ENCODE results near the gene RASL10B. TPM values are rescaled to one million over a fixed set of nuclear protein-coding genes. Genes with fewer than 3 reads are reported as not detected.

RASL10B gene
- total and polyA plus RNA-seq, 5 experiments from 2014 or later = 0.06 to 0.57 (median 0.38) TPM; not detected in 2

GRCh38 chr17:35761601-35762000 lies 30.2 kb downstream of the RASL10B start:
- POLR2A ChIA-PET = interaction anchor here (0.5 to 7.1 kb wide), 3 partner anchors 31 to 1227 kb away, joined by 3 to 165 read pairs (median 4); partner anchors contain the start of gene TAF15
- Mint-ChIP-seq H3K27ac (no peak overlapping the region), H3K4me1 (peaks cover 6 to 9% (median 7%) of the 10 kb centered on the region in 4 donors), H3K4me3 (no peak overlapping the region), H3K36me3 (no peaks in the 10 kb centered on the region), H3K9me3 (no peaks in the 10 kb centered on the region), H3K27me3 (no peaks in the 10 kb centered on the region)
- DNase-seq = peak in 1 of 10 donors; percentile 32
- no peak for ATAC-seq

GRCh38 chr17:35763767-35764122 lies 32.3 kb downstream of the RASL10B start:
- no peak for DNase-seq
- Mint-ChIP-seq H3K27ac (peak overlapping the region in 6 of 10 donors; percentile 37 to 87 (median 58)), H3K4me1 (peaks cover 7 to 9% (median 7%) of the 10 kb centered on the region in 4 donors), H3K4me3 (peak overlapping the region; percentile 86 to 98 (median 96)), H3K9me3 (no peaks in the 10 kb centered on the region), H3K27me3 (no peaks in the 10 kb centered on the region), H3K36me3 (no peaks in the 10 kb centered on the region)
- POLR2A ChIA-PET = interaction anchor here (1.0 to 7.1 kb wide), 10 partner anchors 17 to 310 kb away, joined by 3 to 165 read pairs (median 6); partner anchors contain the start of genes MMP28, PEX12 and TAF15
- ATAC-seq = no peak

GRCh38 chr17:35764123-35764991 lies 32.9 kb downstream of the RASL10B start:
- Mint-ChIP-seq H3K4me3 (peak overlapping the region; percentile 86 to 98 (median 96)), H3K36me3 (no peaks in the 10 kb centered on the region), H3K27me3 (no peaks in the 10 kb centered on the region), H3K9me3 (no peaks in the 10 kb centered on the region), H3K27ac (peak overlapping the region; percentile 58 to 93 (median 88)), H3K4me1 (peaks cover 7 to 9% (median 7%) of the 10 kb centered on the region in 4 donors)
- POLR2A ChIA-PET = interaction anchor here (1.0 to 7.1 kb wide), 12 partner anchors 17 to 645 kb away, joined by 3 to 165 read pairs (median 5); partner anchors contain the start of genes MMP28, PEX12, RAD51D and TAF15
- DNase-seq (peak; percentile 78 to 90 (median 85)), ATAC-seq (peak; percentile 90)

- H3K4me3 Mint-ChIP-seq = peak overlapping the region; percentile 86 to 98 (median 96)
- H3K27me3 Mint-ChIP-seq = no peaks in the 10 kb centered on the region
- peak in 1 of 10 donors; percentile 48 for DNase-seq
- H3K9me3 Mint-ChIP-seq = no peaks in the 10 kb centered on the region
- no peaks in the 10 kb centered on the region for H3K36me3 Mint-ChIP-seq
- POLR2A ChIA-PET = interaction anchor here (1.0 to 7.1 kb wide), 10 partner anchors 20 to 646 kb away, joined by 3 to 165 read pairs (median 6); partner anchors contain the start of genes MMP28, PEX12, RAD51D and TAF15
- H3K27ac Mint-ChIP-seq = peak overlapping the region; percentile 58 to 93 (median 88)
- no peak for ATAC-seq
- H3K4me1 Mint-ChIP-seq = peaks cover 7 to 9% (median 8%) of the 10 kb centered on the region in 4 donors
These were observed 33.8 kb downstream of the RASL10B start for GRCh38 chr17:35765086-35765710.

- peak overlapping the region in 3 of 10 donors; percentile 24 to 47 (median 46) for H3K4me3 Mint-ChIP-seq
- peak in 1 of 10 donors; percentile 26 for DNase-seq
- POLR2A ChIA-PET = interaction anchor here (1.1 to 7.1 kb wide), 6 partner anchors 19 to 44 kb away, joined by 3 to 165 read pairs (median 8); partner anchors contain the start of genes MMP28 and TAF15
- no peaks in the 10 kb centered on the region for H3K9me3 Mint-ChIP-seq
- no peak for ATAC-seq
- H3K27ac Mint-ChIP-seq = peak overlapping the region in 1 of 10 donors; percentile 32
- no peaks in the 10 kb centered on the region for H3K27me3 Mint-ChIP-seq
- H3K4me1 Mint-ChIP-seq = peaks cover 7 to 9% (median 8%) of the 10 kb centered on the region in 4 donors
- H3K36me3 Mint-ChIP-seq = no peaks in the 10 kb centered on the region
These were observed 34.5 kb downstream of the RASL10B start for GRCh38 chr17:35765756-35766488.

- POLR2A ChIA-PET = interaction anchor here (1.1 to 7.1 kb wide), 4 partner anchors 28 to 43 kb away, joined by 3 to 165 read pairs (median 8); partner anchors contain the start of gene TAF15
- H3K36me3 Mint-ChIP-seq = no peaks in the 10 kb centered on the region
- no peak overlapping the region for H3K27ac Mint-ChIP-seq
- no peaks in the 10 kb centered on the region for H3K27me3 Mint-ChIP-seq
- peaks cover 7 to 9% (median 8%) of the 10 kb centered on the region in 4 donors for H3K4me1 Mint-ChIP-seq
- ATAC-seq (no peak), DNase-seq (peak in 1 of 10 donors; percentile 43)
- H3K9me3 Mint-ChIP-seq = no peaks in the 10 kb centered on the region
- H3K4me3 Mint-ChIP-seq = no peak overlapping the region
These were observed 35.0 kb downstream of the RASL10B start for GRCh38 chr17:35766489-35766877.

- Mint-ChIP-seq H3K4me1 (peaks cover 7 to 10% (median 8%) of the 10 kb centered on the region in 4 donors), H3K4me3 (peak overlapping the region in 1 of 10 donors; percentile 14), H3K9me3 (no peaks in the 10 kb centered on the region), H3K27ac (peak overlapping the region in 2 of 10 donors; percentile 20 to 56), H3K36me3 (no peaks in the 10 kb centered on the region), H3K27me3 (no peaks in the 10 kb centered on the region)
- DNase-seq (peak in 3 of 10 donors; percentile 33 to 66 (median 34)), ATAC-seq (no peak)
- POLR2A ChIA-PET = interaction anchor here (1.1 to 7.1 kb wide), 5 partner anchors 28 to 43 kb away, joined by 3 to 165 read pairs (median 5); partner anchors contain the start of gene TAF15
These were observed 35.6 kb downstream of the RASL10B start for GRCh38 chr17:35766903-35767510.

- no peaks in the 10 kb centered on the region for H3K9me3 Mint-ChIP-seq
- POLR2A ChIA-PET = interaction anchor here (0.6 to 2.0 kb wide), 5 partner anchors 20 to 40 kb away, joined by 3 to 7 read pairs (median 3); partner anchors contain the start of genes MMP28 and TAF15
- no peak overlapping the region for H3K4me3 Mint-ChIP-seq
- peaks cover 0 to 3% (median 0%) of the 10 kb centered on the region in 5 donors for H3K27me3 Mint-ChIP-seq
- H3K4me1 Mint-ChIP-seq = peaks cover 8 to 17% (median 11%) of the 10 kb centered on the region in 4 donors
- no peak for DNase-seq
- H3K27ac Mint-ChIP-seq = no peak overlapping the region
- no peaks in the 10 kb centered on the region for H3K36me3 Mint-ChIP-seq
- ATAC-seq = no peak
These were observed 37.4 kb downstream of the RASL10B start for GRCh38 chr17:35768797-35769196.

GRCh38 chr17:35769895-35770486 lies 38.6 kb downstream of the RASL10B start:
- peaks cover 3 to 13% (median 8%) of the 10 kb centered on the region in 4 donors for H3K4me1 Mint-ChIP-seq
- DNase-seq (peak in 1 of 10 donors; percentile 57), ATAC-seq (no peak)
- POLR2A ChIA-PET = interaction anchor here (1.2 to 2.0 kb wide), 4 partner anchors 23 to 38 kb away, joined by 3 to 7 read pairs (median 4); partner anchors contain the start of gene MMP28
- no peak overlapping the region for H3K4me3 Mint-ChIP-seq
- H3K9me3 Mint-ChIP-seq = no peaks in the 10 kb centered on the region
- no peaks in the 10 kb centered on the region for H3K36me3 Mint-ChIP-seq
- peaks cover 0 to 7% (median 0%) of the 10 kb centered on the region in 5 donors for H3K27me3 Mint-ChIP-seq
- H3K27ac Mint-ChIP-seq = no peak overlapping the region

- H3K36me3 Mint-ChIP-seq = peaks cover 0 to 13% (median 4%) of the 10 kb centered on the region in 3 donors
- POLR2A ChIA-PET = interaction anchor here (1.4 kb wide), 1 partner anchor 27 kb away, joined by 3 read pairs; no protein-coding TSS in a partner anchor
- peaks cover 0 to 7% (median 0%) of the 10 kb centered on the region in 5 donors for H3K27me3 Mint-ChIP-seq
- peaks cover 0 to 11% (median 6%) of the 10 kb centered on the region in 4 donors for H3K4me1 Mint-ChIP-seq
- H3K9me3 Mint-ChIP-seq = no peaks in the 10 kb centered on the region
- ATAC-seq (no peak), DNase-seq (no peak)
- peak overlapping the region in 3 of 10 donors; percentile 6 to 67 (median 9) for H3K27ac Mint-ChIP-seq
- H3K4me3 Mint-ChIP-seq = no peak overlapping the region
These were observed 41.7 kb downstream of the RASL10B start for GRCh38 chr17:35773129-35773528.
